ENCODE measurements around the gene INPP4B.

The INPP4B gene

GRCh38 chr4:142361981-142362380 is 484.1 kb downstream of the INPP4B start:
- H3K4me3 ChIP-seq (ENCODE audit: low read depth, low read length) = no peak overlapping the region
- no peak for DNase-seq (ENCODE audit: low read depth)
- TF ChIP-seq POLR2A (IDR thresholded peaks at IDR 0.05; ENCODE audit: extremely low read depth, insufficient read length) = no peak
- TF ChIP-seq, protein P1, sequence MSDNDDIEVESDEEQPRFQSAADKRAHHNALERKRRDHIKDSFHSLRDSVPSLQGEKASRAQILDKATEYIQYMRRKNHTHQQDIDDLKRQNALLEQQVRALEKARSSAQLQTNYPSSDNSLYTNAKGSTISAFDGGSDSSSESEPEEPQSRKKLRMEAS (IDR thresholded peaks at IDR 0.05; ENCODE audit: low read depth, low read length) = no peak
- TF ChIP-seq MYC (IDR thresholded peaks at IDR 0.05; ENCODE audit: low read depth, low read length) = no peak
- TF ChIP-seq, protein P2, sequence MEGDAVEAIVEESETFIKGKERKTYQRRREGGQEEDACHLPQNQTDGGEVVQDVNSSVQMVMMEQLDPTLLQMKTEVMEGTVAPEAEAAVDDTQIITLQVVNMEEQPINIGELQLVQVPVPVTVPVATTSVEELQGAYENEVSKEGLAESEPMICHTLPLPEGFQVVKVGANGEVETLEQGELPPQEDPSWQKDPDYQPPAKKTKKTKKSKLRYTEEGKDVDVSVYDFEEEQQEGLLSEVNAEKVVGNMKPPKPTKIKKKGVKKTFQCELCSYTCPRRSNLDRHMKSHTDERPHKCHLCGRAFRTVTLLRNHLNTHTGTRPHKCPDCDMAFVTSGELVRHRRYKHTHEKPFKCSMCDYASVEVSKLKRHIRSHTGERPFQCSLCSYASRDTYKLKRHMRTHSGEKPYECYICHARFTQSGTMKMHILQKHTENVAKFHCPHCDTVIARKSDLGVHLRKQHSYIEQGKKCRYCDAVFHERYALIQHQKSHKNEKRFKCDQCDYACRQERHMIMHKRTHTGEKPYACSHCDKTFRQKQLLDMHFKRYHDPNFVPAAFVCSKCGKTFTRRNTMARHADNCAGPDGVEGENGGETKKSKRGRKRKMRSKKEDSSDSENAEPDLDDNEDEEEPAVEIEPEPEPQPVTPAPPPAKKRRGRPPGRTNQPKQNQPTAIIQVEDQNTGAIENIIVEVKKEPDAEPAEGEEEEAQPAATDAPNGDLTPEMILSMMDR (IDR thresholded peaks at IDR 0.05; ENCODE audit: low read depth, low read length) = no peak

- no peak for TF ChIP-seq POLR2A (IDR thresholded peaks at IDR 0.05; ENCODE audit: extremely low read depth, insufficient read length)
- TF ChIP-seq, protein P2 (IDR thresholded peaks at IDR 0.05; ENCODE audit: low read depth, low read length) = no peak
- TF ChIP-seq, protein P1 (IDR thresholded peaks at IDR 0.05; ENCODE audit: low read depth, low read length) = no peak
- TF ChIP-seq MYC (IDR thresholded peaks at IDR 0.05; ENCODE audit: low read depth, low read length) = no peak
- no peak overlapping the region for H3K4me3 ChIP-seq (ENCODE audit: low read depth, low read length)
- DNase-seq (ENCODE audit: low read depth) = no peak
Measured at GRCh38 chr4:142360657-142361056, 485.4 kb downstream of the INPP4B start.

- TF ChIP-seq, protein P2 (IDR thresholded peaks at IDR 0.05; ENCODE audit: low read depth, low read length) = no peak
- TF ChIP-seq MYC (IDR thresholded peaks at IDR 0.05; ENCODE audit: low read depth, low read length) (no peak), POLR2A (IDR thresholded peaks at IDR 0.05; ENCODE audit: extremely low read depth, insufficient read length) (no peak)
- TF ChIP-seq, protein P1 (IDR thresholded peaks at IDR 0.05; ENCODE audit: low read depth, low read length) = no peak
- DNase-seq (ENCODE audit: low read depth) = no peak
- H3K4me3 ChIP-seq (ENCODE audit: low read depth, low read length) = no peak overlapping the region
Measured at GRCh38 chr4:142358656-142359055, 487.4 kb downstream of the INPP4B start.

GRCh38 chr4:142356801-142357200 is 489.3 kb downstream of the INPP4B start:
- no peak for DNase-seq (ENCODE audit: low read depth)
- TF ChIP-seq, protein P1 (IDR thresholded peaks at IDR 0.05; ENCODE audit: low read depth, low read length) = no peak
- TF ChIP-seq MYC (IDR thresholded peaks at IDR 0.05; ENCODE audit: low read depth, low read length) (no peak), POLR2A (IDR thresholded peaks at IDR 0.05; ENCODE audit: extremely low read depth, insufficient read length) (no peak)
- TF ChIP-seq, protein P2 (IDR thresholded peaks at IDR 0.05; ENCODE audit: low read depth, low read length) = no peak
- no peak overlapping the region for H3K4me3 ChIP-seq (ENCODE audit: low read depth, low read length)

DNA sequence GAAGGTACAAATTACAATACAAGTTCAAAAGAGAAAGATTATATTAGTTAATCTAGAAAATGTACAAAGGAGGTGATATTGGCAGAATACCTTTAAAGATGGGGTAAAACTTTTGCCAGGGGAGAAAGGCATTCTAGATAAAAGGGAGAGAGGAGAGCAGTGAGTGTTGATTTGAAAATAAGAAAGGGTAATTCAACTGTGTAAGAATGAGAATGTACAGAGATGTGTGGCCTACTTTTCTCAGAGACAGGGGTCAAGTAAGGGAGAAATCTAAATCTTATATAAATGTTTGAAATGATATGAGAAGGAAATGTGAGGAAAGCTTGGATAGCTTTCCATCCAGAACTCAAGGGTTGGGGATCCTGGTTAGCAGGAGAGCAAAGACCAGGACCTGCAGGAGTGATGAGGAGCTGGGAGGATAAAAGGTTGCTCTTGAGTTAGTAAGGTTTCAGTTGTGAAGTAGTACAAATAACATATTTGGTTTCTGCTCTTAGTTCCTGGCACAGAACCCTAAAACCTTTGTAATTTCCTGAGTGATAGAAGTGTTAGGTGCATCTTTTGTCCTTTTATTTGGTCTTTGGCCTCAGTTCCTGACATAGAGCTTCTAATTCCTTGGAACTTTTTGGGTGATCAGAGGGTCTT is 489.9 kb downstream of the INPP4B start:
- DNase-seq (ENCODE audit: low read depth) = no peak
- TF ChIP-seq POLR2A (IDR thresholded peaks at IDR 0.05; ENCODE audit: extremely low read depth, insufficient read length) (no peak), MYC (IDR thresholded peaks at IDR 0.05; ENCODE audit: low read depth, low read length) (no peak)
- TF ChIP-seq, protein P1 (IDR thresholded peaks at IDR 0.05; ENCODE audit: low read depth, low read length) = no peak

GRCh38 chr4:142355421-142355930 is 490.6 kb downstream of the INPP4B start:
- no peak overlapping the region for H3K4me3 ChIP-seq (ENCODE audit: low read depth, low read length)
- TF ChIP-seq MYC (IDR thresholded peaks at IDR 0.05; ENCODE audit: low read depth, low read length) = no peak
- TF ChIP-seq, protein P1 (IDR thresholded peaks at IDR 0.05; ENCODE audit: low read depth, low read length) = no peak
- TF ChIP-seq, protein P2 (IDR thresholded peaks at IDR 0.05; ENCODE audit: low read depth, low read length) = no peak
- no peak for TF ChIP-seq POLR2A (IDR thresholded peaks at IDR 0.05; ENCODE audit: extremely low read depth, insufficient read length)
- DNase-seq (ENCODE audit: low read depth) = no peak

More for the DNA sequence above, 489.9 kb downstream of the INPP4B start:
- H3K4me3 ChIP-seq (ENCODE audit: low read depth, low read length) = no peak overlapping the region

Data from NB4 (cell line).